Hematopoietic multipotent progenitor cell treated with erythropoietin and hydrocortisone succinate and interleukin-3 and kit ligand, for 6 days (in vitro differentiated cells): ENCODE measurements around the gene USP46.

Source experiments
- DNase-seq: peaks from one replicate; pipeline ENCODE4 v3.0.0-alpha.2; 2015

The USP46 gene

GRCh38 chr4:52659001-52659721, at the start of gene USP46:
Gene USP46 (minus strand): TSS chr4:52659301. CDS start chr4:52659150, 151 bp downstream.
- DNase-seq = peak; percentile 82

- no peak for DNase-seq
Observed at GRCh38 chr4:52704661-52705060, 45.6 kb upstream of the USP46 start.

- no peak for DNase-seq
Observed at GRCh38 chr4:52704133-52704532, 45.0 kb upstream of the USP46 start.

GRCh38 chr4:52701207-52701606, 42.1 kb upstream of the USP46 start:
- no peak for DNase-seq

- DNase-seq = no peak
Observed at GRCh38 chr4:52694936-52695335, 35.8 kb upstream of the USP46 start.

- DNase-seq = no peak
Observed at GRCh38 chr4:52693492-52693891, 34.4 kb upstream of the USP46 start.

- no peak for DNase-seq
Observed at GRCh38 chr4:52689096-52689495, 30.0 kb upstream of the USP46 start.

- peak; percentile 88 for DNase-seq
Observed at GRCh38 chr4:52687696-52688095, 28.6 kb upstream of the USP46 start.

GRCh38 chr4:52685316-52685715, 26.2 kb upstream of the USP46 start:
- no peak for DNase-seq

GRCh38 chr4:52684896-52685295, 25.8 kb upstream of the USP46 start:
- no peak for DNase-seq

GRCh38 chr4:52680381-52680780, 21.3 kb upstream of the USP46 start:
- no peak for DNase-seq

GRCh38 chr4:52676536-52676935, 17.4 kb upstream of the USP46 start:
- no peak for DNase-seq

GRCh38 chr4:52675111-52675510, 16.0 kb upstream of the USP46 start:
- DNase-seq = no peak

- no peak for DNase-seq
Observed at GRCh38 chr4:52670739-52671138, 11.6 kb upstream of the USP46 start.

- DNase-seq = no peak
Observed at GRCh38 chr4:52670121-52670520, 11.0 kb upstream of the USP46 start.

- DNase-seq = peak; percentile 60
Observed at GRCh38 chr4:52665592-52665991, 6.5 kb upstream of the USP46 start.

- no peak for DNase-seq
Observed at GRCh38 chr4:52664479-52664878, 5.4 kb upstream of the USP46 start.

GRCh38 chr4:52661966-52662690, 3.0 kb upstream of the USP46 start:
- no peak for DNase-seq

- peak; percentile 39 for DNase-seq
Observed at GRCh38 chr4:52660643-52661042, 1.5 kb upstream of the USP46 start.

GRCh38 chr4:52659722-52660261, 691 bp upstream of the USP46 start:
- DNase-seq = peak; percentile 55

- DNase-seq = no peak
Observed at GRCh38 chr4:52658641-52659000, 480 bp downstream of the USP46 start.

- DNase-seq = no peak
Observed at GRCh38 chr4:52657618-52658501, 1.2 kb downstream of the USP46 start.

GRCh38 chr4:52657292-52657617, 1.8 kb downstream of the USP46 start:
- DNase-seq = no peak
